Measurements from ENCODE around the gene TREH.

The TREH gene

GRCh38 chr11:118643142-118643994 is 36.1 kb downstream of the TREH start:
- TF ChIP-seq CTCF (IDR thresholded peaks at IDR 0.05; ENCODE audit: low read depth, low read length), result no peak
- H3K4me3 ChIP-seq (replicated peaks in 1 of 2; ENCODE audit: low read depth in 2 of 2, low read length in 2 of 2), result no peak overlapping the region
- no peak for DNase-seq (ENCODE audit: low read depth in 2 of 2)

- no peak overlapping the region for H3K4me3 ChIP-seq (replicated peaks in 1 of 2; ENCODE audit: low read depth in 2 of 2, low read length in 2 of 2)
- DNase-seq (ENCODE audit: low read depth in 2 of 2), result no peak
- no peak for TF ChIP-seq CTCF (IDR thresholded peaks at IDR 0.05; ENCODE audit: low read depth, low read length)
Measured at GRCh38 chr11:118641397-118642019, 37.9 kb downstream of the TREH start.

- no peak for TF ChIP-seq CTCF (IDR thresholded peaks at IDR 0.05; ENCODE audit: low read depth, low read length)
- no peak for DNase-seq (ENCODE audit: low read depth in 2 of 2)
- no peak overlapping the region for H3K4me3 ChIP-seq (replicated peaks in 1 of 2; ENCODE audit: low read depth in 2 of 2, low read length in 2 of 2)
Measured at GRCh38 chr11:118640332-118641154, 38.9 kb downstream of the TREH start.

- no peak for TF ChIP-seq CTCF (IDR thresholded peaks at IDR 0.05; ENCODE audit: low read depth, low read length)
- no peak for DNase-seq (ENCODE audit: low read depth in 2 of 2)
- no peak overlapping the region for H3K4me3 ChIP-seq (replicated peaks in 1 of 2; ENCODE audit: low read depth in 2 of 2, low read length in 2 of 2)
Measured at GRCh38 chr11:118639899-118640298, 39.6 kb downstream of the TREH start.

GRCh38 chr11:118638726-118639125 is 40.7 kb downstream of the TREH start:
- no peak overlapping the region for H3K4me3 ChIP-seq (replicated peaks in 1 of 2; ENCODE audit: low read depth in 2 of 2, low read length in 2 of 2)
- DNase-seq (ENCODE audit: low read depth in 2 of 2), result no peak
- TF ChIP-seq CTCF (IDR thresholded peaks at IDR 0.05; ENCODE audit: low read depth, low read length), result no peak

GRCh38 chr11:118636569-118637290 is 42.7 kb downstream of the TREH start:
- TF ChIP-seq CTCF (IDR thresholded peaks at IDR 0.05; ENCODE audit: low read depth, low read length), result no peak
- peak in 1 of 2 donors; percentile 53 for DNase-seq (ENCODE audit: low read depth in 2 of 2)
- no peak overlapping the region for H3K4me3 ChIP-seq (replicated peaks in 1 of 2; ENCODE audit: low read depth in 2 of 2, low read length in 2 of 2)

Measured in cardiac fibroblast (primary cell).